IMR-90 (cell line): ENCODE measurements around the gene DPP10.

Experiments used
- POLR2A ChIP-seq: IDR thresholded peaks from 2 replicates; pipeline ENCODE4 v1.6.1; 2012; ENCODE audit warnings: mild to moderate bottlenecking, low read depth, low read length
- TF ChIP-seq, protein P1 (sequence below): conservative IDR thresholded peaks from 2 replicates; pipeline ENCODE4 v1.5.1; 2012; ENCODE audit warnings: mild to moderate bottlenecking, low read depth, low read length, improper control_type of control experiment
- TF ChIP-seq, protein P2 (sequence below): fragments of 150-350 bp; IDR thresholded peaks from 2 replicates; pipeline ENCODE4 v1.6.1; 2016; ENCODE audit warnings: low read depth, mild to moderate bottlenecking, low read length, moderate library complexity, borderline replicate concordance

DNA sequence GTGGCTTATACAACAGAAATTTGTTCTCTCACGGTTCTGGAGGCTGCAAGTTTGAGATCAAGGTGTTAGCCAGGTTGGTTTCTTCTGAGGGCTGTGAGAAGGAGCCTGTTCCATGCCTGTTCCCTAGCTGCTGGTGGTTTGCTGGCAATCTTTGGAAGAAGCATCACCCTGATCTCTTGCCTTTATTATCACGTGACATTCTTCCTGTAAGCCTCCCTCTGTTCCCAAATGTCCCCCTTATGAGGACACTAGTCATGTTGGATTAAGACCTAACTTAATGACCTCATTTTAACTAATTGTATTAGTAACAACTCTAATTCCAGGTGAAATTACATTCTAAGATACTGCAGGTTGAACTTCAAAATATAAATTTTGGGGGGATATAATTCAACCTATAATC is 135.2 kb downstream of the DPP10 start:
- TF ChIP-seq, protein P1, sequence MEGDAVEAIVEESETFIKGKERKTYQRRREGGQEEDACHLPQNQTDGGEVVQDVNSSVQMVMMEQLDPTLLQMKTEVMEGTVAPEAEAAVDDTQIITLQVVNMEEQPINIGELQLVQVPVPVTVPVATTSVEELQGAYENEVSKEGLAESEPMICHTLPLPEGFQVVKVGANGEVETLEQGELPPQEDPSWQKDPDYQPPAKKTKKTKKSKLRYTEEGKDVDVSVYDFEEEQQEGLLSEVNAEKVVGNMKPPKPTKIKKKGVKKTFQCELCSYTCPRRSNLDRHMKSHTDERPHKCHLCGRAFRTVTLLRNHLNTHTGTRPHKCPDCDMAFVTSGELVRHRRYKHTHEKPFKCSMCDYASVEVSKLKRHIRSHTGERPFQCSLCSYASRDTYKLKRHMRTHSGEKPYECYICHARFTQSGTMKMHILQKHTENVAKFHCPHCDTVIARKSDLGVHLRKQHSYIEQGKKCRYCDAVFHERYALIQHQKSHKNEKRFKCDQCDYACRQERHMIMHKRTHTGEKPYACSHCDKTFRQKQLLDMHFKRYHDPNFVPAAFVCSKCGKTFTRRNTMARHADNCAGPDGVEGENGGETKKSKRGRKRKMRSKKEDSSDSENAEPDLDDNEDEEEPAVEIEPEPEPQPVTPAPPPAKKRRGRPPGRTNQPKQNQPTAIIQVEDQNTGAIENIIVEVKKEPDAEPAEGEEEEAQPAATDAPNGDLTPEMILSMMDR: no peak
- TF ChIP-seq POLR2A: no peak
- TF ChIP-seq, protein P2, sequence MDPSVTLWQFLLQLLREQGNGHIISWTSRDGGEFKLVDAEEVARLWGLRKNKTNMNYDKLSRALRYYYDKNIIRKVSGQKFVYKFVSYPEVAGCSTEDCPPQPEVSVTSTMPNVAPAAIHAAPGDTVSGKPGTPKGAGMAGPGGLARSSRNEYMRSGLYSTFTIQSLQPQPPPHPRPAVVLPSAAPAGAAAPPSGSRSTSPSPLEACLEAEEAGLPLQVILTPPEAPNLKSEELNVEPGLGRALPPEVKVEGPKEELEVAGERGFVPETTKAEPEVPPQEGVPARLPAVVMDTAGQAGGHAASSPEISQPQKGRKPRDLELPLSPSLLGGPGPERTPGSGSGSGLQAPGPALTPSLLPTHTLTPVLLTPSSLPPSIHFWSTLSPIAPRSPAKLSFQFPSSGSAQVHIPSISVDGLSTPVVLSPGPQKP: no peak
